ENCODE results near the gene EBF4.
A peak's percentile ranks its signal among the peaks of the same experiment; 100 is the strongest.

EBF4 gene

DNA sequence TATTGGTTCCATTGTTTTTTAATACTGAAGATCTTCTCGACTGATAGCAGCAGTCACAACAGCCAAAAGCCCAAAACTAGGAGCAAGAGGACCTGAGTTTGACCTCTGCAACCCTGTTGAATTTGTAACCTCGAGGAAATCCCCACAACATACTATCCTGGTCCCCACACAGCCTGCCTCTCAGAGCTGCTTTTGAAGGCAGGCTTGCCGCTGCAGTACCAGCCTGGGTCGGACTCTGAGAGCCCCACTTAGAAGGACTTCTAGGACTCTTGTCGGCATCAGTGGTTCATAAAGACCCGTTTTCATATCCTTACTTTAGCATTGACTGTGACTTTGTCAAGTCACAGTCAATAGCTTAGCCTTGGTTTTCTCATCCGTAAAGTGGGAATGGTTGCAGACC, 49.3 kb downstream of the EBF4 start:
- DNase-seq (ENCODE audit: extremely low read depth in 1 of 2, low read depth in 1 of 2) = no peak

DNA sequence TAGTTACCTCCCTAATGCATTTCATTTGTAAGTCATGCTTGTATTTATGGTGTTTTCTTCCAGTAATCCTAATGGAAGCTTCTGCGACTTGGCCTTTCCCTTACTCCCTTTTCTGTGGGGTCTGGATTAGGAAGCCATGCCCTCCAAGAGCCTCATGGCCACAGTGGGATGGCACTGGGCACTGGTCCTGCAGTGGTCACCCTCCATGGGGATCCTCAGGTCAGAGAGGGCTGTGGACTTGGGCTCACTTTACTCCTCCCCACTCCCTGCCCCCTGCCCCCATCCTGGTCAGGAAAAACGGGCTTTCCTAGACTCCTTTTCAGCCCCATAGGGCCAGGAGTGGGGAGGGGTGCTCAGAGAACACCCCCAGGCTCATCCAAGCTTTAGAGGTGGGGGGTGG, 49.9 kb downstream of the EBF4 start:
- no peak for DNase-seq (ENCODE audit: extremely low read depth in 1 of 2, low read depth in 1 of 2)

DNA sequence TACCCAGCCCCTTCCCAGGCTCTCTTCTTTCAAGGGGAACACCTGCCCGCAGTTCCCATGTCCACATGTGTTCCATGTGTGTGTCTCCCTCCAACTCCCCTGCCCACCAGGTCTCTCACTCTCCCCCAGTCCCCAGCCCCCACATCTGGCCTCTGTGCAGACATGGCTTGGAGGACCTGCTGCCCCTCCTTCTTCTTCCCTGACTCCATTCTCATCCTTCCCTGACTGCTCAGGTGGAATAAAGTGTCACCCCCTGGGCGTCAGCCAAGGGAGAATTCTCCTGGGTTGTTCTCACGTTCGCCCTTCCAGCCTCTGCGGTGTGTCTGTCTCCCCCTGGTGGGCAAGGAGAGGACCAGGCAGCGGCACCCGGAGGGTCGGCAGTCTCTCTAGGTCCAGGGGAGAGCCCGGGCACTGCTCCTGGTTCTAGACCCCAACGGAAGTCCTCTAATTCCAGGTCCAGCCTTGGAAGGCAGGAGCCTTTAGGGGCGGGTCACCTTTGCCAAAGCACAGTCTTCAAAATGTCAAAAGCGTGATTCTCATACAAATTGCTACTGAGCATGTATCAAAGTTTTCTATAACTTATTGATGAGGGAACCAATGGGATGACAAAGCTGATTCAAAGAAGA, 50.5 kb downstream of the EBF4 start:
- peak; percentile 37 to 59 for DNase-seq (ENCODE audit: extremely low read depth in 1 of 2, low read depth in 1 of 2)

DNA sequence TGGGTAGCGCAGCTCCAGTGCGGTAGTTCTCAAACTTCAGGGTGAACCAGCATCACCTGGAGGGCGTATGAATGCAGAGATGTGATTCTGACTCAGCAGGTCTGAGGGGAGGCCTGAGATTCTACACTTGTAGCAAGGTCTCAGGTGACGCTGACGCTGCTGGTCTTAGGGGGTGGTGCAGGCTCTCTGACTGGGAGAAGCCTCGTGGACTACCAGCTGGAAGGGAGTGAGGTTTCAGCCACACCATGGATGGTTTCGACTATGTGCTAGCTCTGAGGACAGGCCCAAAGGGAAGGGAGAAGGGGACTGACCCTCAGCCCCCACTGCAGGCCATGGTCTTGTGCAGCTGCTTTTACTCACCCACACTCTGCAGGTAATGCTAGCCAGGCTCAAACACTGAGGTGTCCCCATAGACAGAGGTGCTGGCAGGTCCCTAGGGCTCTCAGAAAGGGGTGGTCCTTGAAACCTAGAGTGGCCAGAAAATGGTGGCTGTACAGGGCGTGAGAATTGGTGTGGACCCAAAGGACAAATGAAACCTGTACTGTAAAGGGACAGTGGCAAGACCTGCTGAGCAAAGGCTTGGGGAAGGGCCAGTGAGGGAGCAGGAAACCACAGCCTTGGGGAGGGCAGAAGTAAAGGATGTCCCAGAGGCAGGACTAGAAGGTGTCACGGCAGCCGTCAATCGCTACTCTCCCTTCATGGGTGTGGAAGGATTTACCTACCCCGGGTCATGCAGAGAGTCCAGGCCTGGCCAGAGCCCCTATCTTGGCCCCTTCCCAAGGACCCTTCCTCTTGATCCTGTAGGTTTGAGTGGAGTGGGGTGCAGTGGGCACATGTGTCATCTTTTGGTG, 52.7 kb downstream of the EBF4 start:
- no peak for DNase-seq (ENCODE audit: extremely low read depth in 1 of 2, low read depth in 1 of 2)

DNA sequence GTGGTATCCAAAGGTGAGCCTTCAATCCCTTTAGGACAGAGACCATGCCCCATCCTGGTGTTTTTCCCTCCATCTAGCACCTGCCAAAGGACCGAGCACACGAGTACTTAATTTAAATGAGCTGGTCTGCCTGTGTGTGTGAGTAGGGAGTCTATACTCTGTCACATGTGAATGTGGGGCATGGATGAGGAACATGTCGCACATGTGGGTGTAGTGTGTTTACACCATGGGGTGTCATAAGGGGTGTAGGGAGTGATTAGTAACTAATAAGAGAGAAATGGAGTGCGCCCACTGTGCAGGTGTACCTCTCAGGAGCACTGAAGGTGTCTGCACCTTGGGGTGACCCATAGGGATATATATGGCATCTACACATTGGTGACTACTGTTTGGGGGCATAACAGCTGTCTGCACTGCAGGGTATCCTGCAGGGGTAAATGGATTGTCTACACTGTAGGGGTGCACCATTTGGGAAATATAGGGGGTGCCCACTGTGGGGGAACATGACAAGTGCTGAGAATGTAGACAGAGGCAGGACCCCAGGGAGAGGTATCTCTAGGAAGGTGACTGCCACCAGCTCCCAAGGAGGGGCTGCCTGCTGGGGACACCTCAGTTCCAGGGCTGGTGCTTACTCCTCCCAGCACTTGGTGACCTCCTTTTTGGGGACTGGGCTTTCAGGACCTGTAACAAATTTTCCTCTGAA, 53.5 kb downstream of the EBF4 start:
- no peak for DNase-seq (ENCODE audit: extremely low read depth in 1 of 2, low read depth in 1 of 2)

DNA sequence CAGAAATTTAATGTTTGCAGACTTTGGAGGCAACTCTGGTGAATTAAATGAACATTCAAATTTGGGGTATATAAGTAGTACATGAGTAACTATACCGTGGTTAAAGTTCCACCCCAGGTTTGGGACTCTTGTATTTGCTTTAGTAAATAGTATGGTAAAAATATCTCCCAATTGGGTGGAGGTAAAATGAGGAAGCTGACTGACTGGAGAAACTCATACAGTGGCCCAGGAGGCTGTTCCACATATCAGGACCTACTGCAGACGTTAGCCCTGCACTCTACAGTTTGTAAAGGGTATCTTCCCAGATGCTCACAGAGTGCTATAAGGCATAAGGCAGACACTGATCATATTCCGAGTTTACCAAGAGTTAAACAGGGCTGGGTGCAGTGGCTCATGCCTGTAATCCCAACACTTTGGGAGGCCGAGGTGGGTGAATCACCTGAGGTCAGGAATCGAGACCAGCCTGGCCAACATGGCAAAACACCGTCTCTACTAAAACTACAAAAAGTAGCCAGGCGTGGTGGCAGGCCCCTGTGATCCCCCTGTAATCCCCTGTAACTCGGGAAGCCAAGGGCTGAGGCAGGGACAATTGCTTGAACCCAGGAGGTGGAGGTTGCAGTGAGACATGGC, 54.2 kb downstream of the EBF4 start:
- no peak for DNase-seq (ENCODE audit: extremely low read depth in 1 of 2, low read depth in 1 of 2)

DNA sequence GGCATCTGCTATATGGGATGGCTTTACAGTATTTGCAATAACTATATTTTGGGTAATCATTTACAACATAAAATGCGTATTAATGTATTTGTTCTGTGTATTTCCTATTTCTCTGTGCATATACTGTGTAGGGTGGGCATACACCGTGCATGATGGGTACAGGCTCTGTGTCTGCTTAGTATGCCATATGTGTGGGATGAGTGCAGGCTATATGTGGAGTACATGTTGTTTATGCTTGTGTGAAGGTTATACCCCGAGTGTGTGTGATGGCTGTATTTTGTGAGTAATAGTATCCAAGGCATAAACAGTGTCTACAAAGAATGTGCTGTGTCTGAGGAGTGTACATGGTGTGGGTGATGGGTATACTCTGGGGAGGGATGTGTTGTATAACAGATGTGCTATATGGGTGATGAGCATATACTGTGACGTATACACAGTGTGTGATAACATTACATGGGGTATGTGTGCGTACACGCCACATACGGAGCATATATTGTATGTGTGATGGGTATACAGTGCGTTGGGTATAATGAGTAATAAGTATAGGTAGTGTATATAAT, 55.2 kb downstream of the EBF4 start:
- DNase-seq (ENCODE audit: extremely low read depth in 1 of 2, low read depth in 1 of 2) = no peak

DNA sequence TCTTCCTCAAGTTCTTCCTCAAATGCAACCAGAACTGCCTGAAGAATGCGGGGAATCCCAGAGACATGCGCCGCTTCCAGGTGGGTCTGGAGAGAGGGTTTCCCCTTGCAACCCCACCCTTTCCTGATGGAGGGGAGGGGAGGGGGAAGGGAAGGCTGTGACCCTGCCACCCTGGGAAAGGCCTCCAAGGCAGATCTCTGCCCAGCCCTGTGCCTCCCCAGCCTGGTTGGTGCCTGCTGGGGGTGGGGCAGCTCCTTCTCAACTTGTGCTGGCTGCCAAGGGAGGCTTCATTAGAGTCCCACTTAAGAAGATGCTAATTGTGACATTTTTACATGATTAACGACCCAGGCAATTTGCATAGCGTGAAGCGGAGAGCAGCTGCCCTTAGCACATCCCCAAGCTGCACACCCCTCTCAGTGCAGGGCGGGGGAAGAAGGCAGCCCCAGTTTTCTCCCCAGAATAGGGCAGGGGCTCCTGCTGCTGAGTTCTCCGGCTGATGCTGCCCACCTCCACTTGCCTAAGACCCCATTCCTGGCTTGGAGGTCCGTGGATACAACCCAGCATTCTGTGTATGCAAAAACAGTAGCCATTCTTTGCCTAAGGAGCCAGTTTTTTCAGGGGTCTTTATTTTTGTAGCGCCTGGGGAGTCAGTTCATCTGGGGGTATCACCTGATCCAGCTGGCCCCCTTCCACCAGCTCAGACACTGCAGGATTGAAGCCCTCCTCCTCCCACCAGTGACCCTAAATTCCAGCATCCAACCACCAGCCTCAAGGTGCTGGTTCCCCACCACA, 56.2 kb downstream of the EBF4 start:
- no peak for DNase-seq (ENCODE audit: extremely low read depth in 1 of 2, low read depth in 1 of 2)

DNA sequence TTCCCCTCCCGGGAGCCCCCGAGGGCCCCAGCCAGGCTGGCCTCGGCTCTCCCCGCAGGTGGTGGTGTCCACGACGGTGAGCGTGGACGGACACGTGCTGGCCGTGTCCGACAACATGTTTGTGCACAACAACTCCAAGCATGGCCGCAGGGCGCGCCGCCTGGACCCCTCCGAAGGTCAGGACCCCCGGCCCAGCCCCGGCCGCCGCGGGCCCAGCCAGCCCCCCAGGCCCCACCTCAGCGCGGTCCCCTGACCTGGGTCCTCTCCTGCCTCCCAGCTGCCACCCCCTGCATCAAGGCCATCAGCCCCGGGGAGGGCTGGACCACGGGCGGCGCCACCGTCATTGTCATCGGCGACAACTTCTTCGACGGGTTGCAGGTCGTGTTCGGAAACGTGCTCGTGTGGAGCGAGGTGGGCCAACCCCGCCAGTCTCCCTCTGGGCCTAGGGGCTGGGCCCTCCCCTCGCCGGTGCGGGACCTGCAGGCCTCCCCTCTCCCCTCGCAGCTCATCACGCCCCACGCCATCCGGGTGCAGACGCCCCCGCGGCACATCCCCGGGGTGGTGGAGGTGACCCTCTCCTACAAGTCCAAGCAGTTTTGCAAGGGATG, 56.9 kb downstream of the EBF4 start:
- DNase-seq (ENCODE audit: extremely low read depth in 1 of 2, low read depth in 1 of 2) = no peak

DNA sequence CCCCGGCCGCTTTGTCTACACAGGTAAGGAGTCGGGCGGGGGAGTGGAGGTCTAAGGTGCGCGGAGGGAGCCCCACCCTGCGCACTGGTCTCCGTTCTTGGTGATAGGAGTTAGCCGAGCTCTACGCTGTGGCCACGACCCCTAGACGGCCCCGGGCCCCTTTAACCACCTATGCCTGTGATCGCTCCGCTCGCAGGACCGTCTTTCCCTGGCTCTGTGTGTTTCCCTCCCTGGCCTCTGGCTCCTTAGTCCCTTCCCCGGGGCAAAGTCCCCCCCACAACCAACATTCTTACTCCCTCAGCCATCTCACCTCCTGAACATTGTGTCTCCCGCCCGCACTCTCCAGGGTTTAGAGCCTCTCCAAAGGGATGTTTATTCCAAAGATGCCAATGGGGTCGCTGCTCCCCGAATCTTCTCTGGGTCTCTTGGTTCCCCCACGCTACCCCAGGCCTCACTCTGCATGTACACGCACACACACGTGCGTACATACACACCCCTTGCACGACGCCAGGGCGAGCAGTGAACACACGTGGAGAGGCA, 57.4 kb downstream of the EBF4 start:
- no peak for DNase-seq (ENCODE audit: extremely low read depth in 1 of 2, low read depth in 1 of 2)

DNA sequence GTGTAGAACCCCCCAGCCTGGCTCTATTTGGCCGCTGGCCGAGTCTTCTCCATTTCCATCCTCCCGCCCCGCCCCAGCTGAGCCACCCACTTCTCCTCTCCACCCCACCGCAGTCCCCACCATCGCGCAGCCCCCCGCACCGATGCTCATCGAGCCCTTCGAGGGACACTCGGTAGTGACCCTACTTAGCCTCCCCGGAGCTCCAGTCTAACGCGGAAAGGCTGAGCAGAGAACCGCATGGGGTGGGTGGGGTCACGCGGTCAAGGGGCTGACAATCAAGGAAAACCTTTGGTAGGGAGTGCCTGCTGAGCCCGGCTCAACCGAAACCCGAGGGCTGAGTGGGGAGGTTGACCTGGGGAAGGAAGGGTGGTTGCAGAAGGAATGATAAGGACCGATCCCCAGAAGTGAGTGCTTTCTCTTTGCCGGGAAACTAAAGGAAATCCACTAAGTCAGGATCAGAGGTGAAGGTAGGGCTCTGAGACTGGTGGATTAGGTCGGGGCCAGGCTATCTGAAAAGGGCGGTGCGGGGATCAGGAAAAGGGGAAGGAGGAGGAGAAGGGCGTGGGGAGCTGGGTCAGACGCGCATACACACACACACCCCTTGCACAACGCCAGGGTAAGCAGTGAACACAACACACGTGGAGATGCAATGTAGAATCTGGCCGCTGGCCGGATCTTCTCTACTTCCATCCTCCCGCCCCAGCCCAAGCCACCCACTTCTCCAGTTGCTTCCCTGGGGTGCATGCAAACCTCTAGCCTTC, 58.1 kb downstream of the EBF4 start:
- no peak for DNase-seq (ENCODE audit: extremely low read depth in 1 of 2, low read depth in 1 of 2)

DNA sequence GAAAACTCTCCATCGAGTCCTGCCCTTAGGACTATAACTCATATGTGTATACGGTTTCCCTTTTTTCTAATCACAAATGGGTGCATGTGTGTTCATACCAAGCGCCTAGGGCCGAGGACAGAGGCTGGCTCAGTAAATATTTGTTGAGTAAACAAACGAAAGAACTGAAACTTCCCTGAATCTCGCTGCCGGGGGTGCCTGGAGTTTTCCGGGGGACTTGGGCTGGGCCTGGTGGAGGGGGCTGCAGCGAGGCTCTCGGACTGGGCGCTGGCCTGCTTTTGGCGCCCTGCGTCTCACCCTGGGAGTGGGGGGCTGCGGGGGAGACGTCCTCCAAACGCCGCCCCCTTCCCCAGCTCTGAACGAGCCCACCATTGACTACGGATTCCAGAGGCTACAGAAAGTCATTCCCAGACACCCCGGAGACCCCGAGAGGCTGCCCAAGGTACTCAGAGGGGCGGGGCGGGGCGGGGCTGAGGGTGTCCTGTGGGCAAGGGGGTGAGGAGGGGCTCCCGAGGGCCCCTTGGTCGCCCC, 58.8 kb downstream of the EBF4 start:
- DNase-seq (ENCODE audit: extremely low read depth in 1 of 2, low read depth in 1 of 2) = no peak

DNA sequence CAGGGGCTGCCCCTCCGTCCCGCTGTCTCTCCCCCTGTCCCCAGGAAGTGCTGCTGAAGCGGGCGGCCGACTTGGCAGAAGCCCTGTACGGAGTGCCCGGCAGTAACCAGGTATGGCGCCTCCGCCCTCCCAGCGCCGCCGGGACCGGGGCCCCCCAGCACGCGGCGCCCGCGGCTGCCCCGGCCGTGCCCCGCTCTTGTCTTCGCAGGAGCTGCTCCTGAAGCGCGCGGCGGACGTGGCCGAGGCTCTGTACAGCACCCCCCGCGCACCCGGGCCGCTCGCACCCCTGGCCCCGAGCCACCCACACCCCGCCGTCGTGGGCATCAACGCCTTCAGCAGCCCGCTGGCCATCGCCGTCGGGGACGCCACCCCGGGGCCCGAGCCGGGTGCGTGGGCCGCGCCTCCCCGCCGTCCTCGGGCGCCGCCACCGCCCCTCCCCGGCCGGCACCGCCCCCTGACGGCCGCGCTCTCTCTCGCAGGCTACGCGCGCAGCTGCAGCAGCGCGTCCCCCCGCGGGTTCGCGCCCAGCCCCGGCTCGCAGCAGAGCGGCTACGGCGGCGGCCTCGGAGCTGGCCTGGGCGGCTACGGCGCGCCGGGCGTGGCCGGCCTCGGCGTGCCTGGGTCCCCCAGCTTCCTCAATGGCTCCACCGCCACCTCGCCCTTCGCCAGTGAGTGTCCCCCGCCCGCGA, 59.4 kb downstream of the EBF4 start:
- peak in 1 of 2 donors; percentile 41 for DNase-seq (ENCODE audit: extremely low read depth in 1 of 2, low read depth in 1 of 2)

DNA sequence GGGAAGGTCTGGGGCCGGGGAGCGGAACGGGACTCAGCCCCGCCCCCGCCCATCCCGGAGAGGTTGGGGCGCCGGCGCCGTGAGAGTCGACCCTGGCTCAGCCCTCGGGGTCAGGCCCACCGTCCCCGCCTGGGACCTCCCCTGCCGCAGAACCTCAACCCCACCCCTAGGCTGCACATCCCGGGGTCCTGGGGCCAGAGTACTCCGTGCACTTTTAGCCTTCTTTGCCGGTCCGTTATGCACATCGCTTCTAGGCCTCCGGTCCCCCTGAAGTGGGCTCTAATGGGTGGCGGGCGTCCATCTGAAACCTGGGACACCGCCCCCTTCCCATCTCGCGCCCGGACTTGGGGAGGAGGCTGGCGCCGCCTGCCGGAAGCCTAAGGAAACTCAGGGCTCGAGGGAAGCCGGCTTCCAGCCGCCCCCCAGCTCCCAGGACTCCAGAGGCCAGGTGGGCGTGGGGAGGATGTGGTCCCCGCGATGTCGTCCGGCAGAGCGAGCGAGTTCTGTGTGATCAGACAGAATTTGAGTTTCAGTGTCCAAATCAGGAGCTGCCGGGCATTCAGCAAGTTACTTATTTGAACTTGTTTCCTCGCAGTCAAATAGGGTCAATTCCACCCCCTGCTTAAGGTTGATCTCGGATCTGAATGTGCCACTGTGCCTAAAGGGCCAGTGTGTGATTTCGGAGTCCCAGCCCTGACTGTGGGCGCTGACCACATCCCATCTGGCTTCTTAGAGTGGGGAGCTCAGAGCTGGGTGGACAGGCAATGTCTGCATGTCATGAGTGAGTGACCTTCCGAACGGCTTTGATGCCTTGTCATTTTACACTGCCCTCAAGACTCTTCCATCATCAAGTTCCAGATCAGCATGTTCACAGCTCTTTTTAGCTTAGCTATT, 60.2 kb downstream of the EBF4 start:
- no peak for DNase-seq (ENCODE audit: extremely low read depth in 1 of 2, low read depth in 1 of 2)

DNA sequence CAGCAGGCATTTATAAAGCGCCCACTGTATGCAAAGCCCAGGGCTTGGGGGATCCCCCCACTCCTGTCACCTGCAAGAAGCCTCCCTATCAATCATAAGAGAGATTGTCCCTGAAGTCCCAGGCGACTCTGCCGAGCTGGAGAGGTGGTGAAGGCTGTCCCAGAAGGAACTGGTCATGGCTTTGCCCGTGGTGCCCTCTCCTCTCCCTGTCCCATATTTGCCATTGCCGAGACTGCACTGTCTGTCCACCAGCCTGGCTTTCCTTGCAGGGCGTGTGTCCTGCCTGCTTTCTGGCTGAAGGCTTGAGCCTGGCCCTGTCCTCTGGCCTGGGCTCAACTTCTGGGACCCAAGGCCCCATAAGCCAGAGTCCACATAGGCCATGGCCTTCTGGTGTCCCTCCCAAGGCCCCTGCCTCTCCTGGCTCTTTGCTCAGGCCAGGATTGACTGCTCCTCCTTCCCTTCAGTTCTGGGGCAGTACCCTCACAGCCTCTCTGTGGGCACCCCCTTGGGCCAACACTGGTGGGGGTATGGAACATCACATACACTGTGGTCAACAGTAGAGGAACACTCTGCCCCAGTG, 61.0 kb downstream of the EBF4 start:
- DNase-seq (ENCODE audit: extremely low read depth in 1 of 2, low read depth in 1 of 2) = no peak

DNA sequence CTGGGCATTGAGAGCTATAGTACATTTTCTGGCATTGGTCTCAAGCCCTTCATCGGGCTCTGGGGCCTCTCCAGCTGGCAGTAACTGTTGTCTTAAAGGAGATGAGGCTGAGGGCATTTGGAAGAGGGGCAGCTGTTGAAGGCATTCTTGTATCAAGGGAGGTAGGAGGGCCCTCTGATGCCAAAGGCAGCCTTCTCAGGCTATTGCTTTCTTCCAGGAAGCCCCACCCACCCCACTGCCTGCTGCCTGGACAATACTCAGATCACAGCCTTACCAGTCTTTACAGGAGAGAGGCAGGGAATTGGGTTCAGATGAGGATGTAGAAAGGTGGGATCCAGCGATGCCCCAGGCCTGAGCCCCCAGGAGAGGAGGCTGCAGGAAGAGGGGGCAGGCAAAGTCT, 61.8 kb downstream of the EBF4 start:
- no peak for DNase-seq (ENCODE audit: extremely low read depth in 1 of 2, low read depth in 1 of 2)

Data from activated CD8-positive, alpha-beta memory T cell treated with anti-CD3 and anti-CD28 coated beads for 1 hour (primary cell).